ENCODE measurements around the gene LRRC71. TPM values are rescaled to one million over a fixed set of nuclear protein-coding genes. Genes with fewer than 3 reads are reported as not detected.

The LRRC71 gene
- total and polyA plus RNA-seq, 7 experiments from 2014 or later, result not detected

DNA sequence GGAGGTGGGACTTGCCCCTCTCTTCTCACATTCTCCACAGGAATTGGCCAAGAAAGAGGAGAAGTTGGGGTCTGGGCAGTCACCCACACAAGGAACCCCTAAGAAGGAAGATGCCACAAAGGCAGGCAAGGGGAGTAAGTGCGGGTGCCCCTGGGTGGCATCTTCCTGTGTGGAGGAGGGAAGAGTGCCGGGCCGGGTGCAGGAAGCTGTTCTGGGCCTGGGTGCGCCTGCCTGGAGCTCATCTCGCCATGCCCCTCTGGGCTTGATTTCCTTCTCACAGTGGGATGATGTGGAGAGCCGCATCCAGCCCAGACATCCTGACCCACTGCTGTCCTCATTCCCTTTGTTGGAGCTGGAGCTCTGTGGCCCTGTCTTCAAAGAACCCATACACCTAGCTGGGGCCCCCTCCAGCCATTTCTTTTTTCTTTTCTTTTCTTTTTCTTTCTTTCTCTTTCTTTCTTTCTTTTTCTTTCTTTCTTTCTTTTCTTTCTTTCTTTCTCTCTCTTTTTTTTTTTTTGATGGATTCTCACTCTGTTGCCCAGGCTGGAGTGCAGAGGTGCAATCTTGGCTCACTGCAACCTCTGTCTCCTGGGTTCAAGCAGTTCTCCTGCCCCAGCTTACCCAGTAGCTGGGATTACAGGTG, 9.3 kb downstream of the LRRC71 start:
- Histone ChIP-seq H3K4me1 (ENCODE audit: control insufficient read depth in 2 of 2, insufficient read depth in 2 of 2, low read length in 2 of 2) (peaks cover 0 to 4% of the 10 kb centered on the region in 2 donors), H3K9me3 (ENCODE audit: control insufficient read depth in 2 of 3, low read length in 3 of 3) (no peaks in the 10 kb centered on the region), H3K27ac (ENCODE audit: low read depth, low read length) (no peak overlapping the region), H3K4me3 (ENCODE audit: low read length) (no peak overlapping the region), H3K36me3 (ENCODE audit: control insufficient read depth in 2 of 3, insufficient read depth in 3 of 3, low read length in 3 of 3) (peaks cover 0 to 6% (median 0%) of the 10 kb centered on the region in 3 experiments), H3K27me3 (ENCODE audit: control insufficient read depth in 2 of 2, insufficient read depth in 2 of 2, low read length in 2 of 2) (peaks cover 8 to 13% of the 10 kb centered on the region in 2 donors)
- Mint-ChIP-seq H3K4me1 (peaks cover 12 to 28% (median 21%) of the 10 kb centered on the region in 7 donors), H3K4me3 (no peak overlapping the region), H3K36me3 (peaks cover 0 to 3% (median 0%) of the 10 kb centered on the region in 5 donors), H3K27me3 (peaks cover 60 to 74% (median 69%) of the 10 kb centered on the region in 5 donors), H3K27ac (no peak overlapping the region), H3K9me3 (peaks cover 0 to 1% (median 0%) of the 10 kb centered on the region in 11 donors)
- intact Hi-C loops (cut with micrococcal nuclease), result loop anchor here in 1 of 2 donors (5.0 kb wide), 1 partner anchor 202 kb away; the partner anchor contains the start of genes ISG20L2 and METTL25B
- no peak for DNase-seq
- ChIA-PET CTCF (interaction anchor here (1.2 kb wide), 2 partner anchors 27 to 34 kb away, joined by 3 read pairs; no protein-coding TSS in a partner anchor), POLR2A (no interaction called here)
- ATAC-seq, result no peak

- H3K27ac Mint-ChIP-seq, result no peak overlapping the region
- DNase-seq (no peak), ATAC-seq (no peak)
- peaks cover 12 to 27% (median 21%) of the 10 kb centered on the region in 7 donors for H3K4me1 Mint-ChIP-seq
- H3K4me3 Mint-ChIP-seq, result peak overlapping the region in 1 of 10 donors; percentile 37
- H3K27me3 Mint-ChIP-seq, result peaks cover 52 to 66% (median 62%) of the 10 kb centered on the region in 5 donors
- H3K27ac ChIP-seq (ENCODE audit: low read depth, low read length), result no peak overlapping the region
- peaks cover 0 to 4% of the 10 kb centered on the region in 2 donors for H3K4me1 ChIP-seq (ENCODE audit: control insufficient read depth in 2 of 2, insufficient read depth in 2 of 2, low read length in 2 of 2)
- H3K36me3 ChIP-seq (ENCODE audit: control insufficient read depth in 2 of 3, insufficient read depth in 3 of 3, low read length in 3 of 3), result peaks cover 0 to 10% (median 0%) of the 10 kb centered on the region in 3 experiments
- H3K4me3 ChIP-seq (ENCODE audit: low read length), result no peak overlapping the region
- intact Hi-C loops (cut with micrococcal nuclease), result no loop called here
- no peaks in the 10 kb centered on the region for H3K9me3 ChIP-seq (ENCODE audit: control insufficient read depth in 2 of 3, low read length in 3 of 3)
- POLR2A ChIA-PET, result no interaction called here
- peaks cover 5 to 13% of the 10 kb centered on the region in 2 donors for H3K27me3 ChIP-seq (ENCODE audit: control insufficient read depth in 2 of 2, insufficient read depth in 2 of 2, low read length in 2 of 2)
- CTCF ChIA-PET, result no interaction called here
- peaks cover 0 to 1% (median 0%) of the 10 kb centered on the region in 11 donors for H3K9me3 Mint-ChIP-seq
- peaks cover 0 to 3% (median 0%) of the 10 kb centered on the region in 5 donors for H3K36me3 Mint-ChIP-seq
These were observed 10.1 kb downstream of the LRRC71 start for GRCh38 chr1:156930483-156930882.

DNA sequence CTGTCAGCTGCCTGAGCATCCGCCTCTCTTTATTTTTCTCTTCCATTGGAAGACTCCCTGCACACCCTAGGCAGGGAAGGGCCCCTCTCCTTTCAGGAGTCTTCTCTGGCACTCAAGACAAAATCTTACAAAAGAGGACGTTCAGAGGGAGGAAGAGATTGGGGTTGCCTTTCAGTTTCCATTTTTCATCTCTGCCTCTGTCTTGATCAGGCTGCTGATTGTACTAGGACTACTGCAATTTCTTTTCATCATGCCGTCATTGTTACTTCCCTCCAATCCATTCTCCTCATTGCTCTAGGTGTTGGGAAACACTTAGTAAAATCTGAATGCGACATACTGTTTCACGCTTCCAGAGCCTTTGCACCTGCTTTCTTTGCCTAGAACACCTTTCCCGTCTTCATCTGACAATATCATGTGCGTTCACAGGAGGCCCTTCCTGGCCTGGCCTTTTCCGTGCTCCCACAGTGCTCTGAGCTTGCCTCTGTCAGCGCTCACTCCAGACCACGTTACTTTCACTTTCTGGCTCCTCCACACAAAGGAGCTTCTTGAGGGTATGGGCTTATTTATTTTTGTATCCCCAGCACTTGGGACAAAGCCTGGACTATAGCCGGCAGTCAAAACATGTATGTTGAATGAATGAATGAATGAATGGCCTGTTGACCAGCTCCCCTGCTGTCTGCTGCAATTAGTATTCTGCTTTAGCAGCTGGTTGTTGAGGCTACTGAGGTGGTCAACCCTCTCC, 10.9 kb downstream of the LRRC71 start:
- peaks cover 4 to 7% of the 10 kb centered on the region in 2 donors for H3K27me3 ChIP-seq (ENCODE audit: control insufficient read depth in 2 of 2, insufficient read depth in 2 of 2, low read length in 2 of 2)
- peaks cover 0 to 7% (median 0%) of the 10 kb centered on the region in 5 donors for H3K36me3 Mint-ChIP-seq
- intact Hi-C loops (cut with micrococcal nuclease), result no loop called here
- ATAC-seq (no peak), DNase-seq (no peak)
- no peak overlapping the region for H3K4me3 ChIP-seq (ENCODE audit: low read length)
- H3K27me3 Mint-ChIP-seq, result peaks cover 44 to 57% (median 54%) of the 10 kb centered on the region in 5 donors
- peaks cover 12 to 24% (median 20%) of the 10 kb centered on the region in 7 donors for H3K4me1 Mint-ChIP-seq
- peaks cover 0 to 1% (median 0%) of the 10 kb centered on the region in 11 donors for H3K9me3 Mint-ChIP-seq
- no peaks in the 10 kb centered on the region for H3K9me3 ChIP-seq (ENCODE audit: control insufficient read depth in 2 of 3, low read length in 3 of 3)
- H3K27ac ChIP-seq (ENCODE audit: low read depth, low read length), result no peak overlapping the region
- H3K27ac Mint-ChIP-seq, result no peak overlapping the region
- H3K4me1 ChIP-seq (ENCODE audit: control insufficient read depth in 2 of 2, insufficient read depth in 2 of 2, low read length in 2 of 2), result peaks cover 0 to 4% of the 10 kb centered on the region in 2 donors
- peaks cover 0 to 17% (median 0%) of the 10 kb centered on the region in 3 experiments for H3K36me3 ChIP-seq (ENCODE audit: control insufficient read depth in 2 of 3, insufficient read depth in 3 of 3, low read length in 3 of 3)
- CTCF ChIA-PET, result interaction anchor here (0.8 kb wide), 1 partner anchor 34 kb away, joined by 3 read pairs; no protein-coding TSS in a partner anchor
- POLR2A ChIA-PET, result no interaction called here
- H3K4me3 Mint-ChIP-seq, result peak overlapping the region in 3 of 10 donors; percentile 1 to 44 (median 41)

DNA sequence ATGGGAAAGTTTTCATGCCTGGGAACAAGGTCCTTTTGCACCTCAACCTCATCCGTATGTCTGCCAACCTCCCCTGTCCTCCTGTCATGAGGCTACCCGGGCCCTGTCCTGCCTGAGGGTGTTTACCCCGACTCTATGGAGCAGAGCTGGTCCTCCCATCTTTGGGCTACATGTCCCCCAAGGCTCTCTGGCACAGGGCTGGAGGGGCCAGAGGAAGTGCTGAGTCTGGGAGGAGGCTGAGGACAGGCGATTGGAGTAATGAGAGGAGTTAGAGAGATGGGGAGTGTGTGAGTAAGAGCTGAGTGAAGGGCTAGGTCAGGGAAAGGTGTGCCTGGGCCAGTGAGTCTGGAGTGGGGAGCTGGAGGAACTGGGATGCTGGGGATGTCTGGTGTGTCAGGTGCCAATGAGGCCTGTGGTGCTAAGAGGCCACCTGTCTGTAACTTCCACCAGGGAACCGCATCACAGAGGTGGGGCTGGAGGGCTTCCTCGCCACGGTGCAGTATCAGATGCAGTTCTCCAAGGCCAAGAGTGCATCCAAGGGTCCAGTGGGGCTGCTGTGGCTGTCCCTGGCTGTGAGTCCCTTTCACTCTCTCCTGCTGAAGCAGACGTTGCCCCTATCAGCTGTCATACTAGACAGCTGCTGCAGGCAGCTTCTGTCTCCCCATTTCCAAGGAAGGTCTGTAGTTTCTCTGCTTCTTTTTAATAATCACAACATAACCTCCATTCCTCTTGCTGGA, 11.7 kb downstream of the LRRC71 start:
- ChIA-PET POLR2A (no interaction called here), CTCF (interaction anchor here (0.8 kb wide), 1 partner anchor 33 kb away, joined by 3 read pairs; no protein-coding TSS in a partner anchor)
- no peaks in the 10 kb centered on the region for H3K9me3 ChIP-seq (ENCODE audit: control insufficient read depth in 2 of 3, low read length in 3 of 3)
- peaks cover 12 to 21% (median 19%) of the 10 kb centered on the region in 7 donors for H3K4me1 Mint-ChIP-seq
- H3K27me3 Mint-ChIP-seq, result peaks cover 37 to 49% (median 46%) of the 10 kb centered on the region in 5 donors
- no peak overlapping the region for H3K4me3 Mint-ChIP-seq
- H3K9me3 Mint-ChIP-seq, result peaks cover 0 to 1% (median 0%) of the 10 kb centered on the region in 11 donors
- H3K36me3 Mint-ChIP-seq, result peaks cover 0 to 7% (median 0%) of the 10 kb centered on the region in 5 donors
- ATAC-seq, result no peak
- peaks cover 0 to 4% of the 10 kb centered on the region in 2 donors for H3K4me1 ChIP-seq (ENCODE audit: control insufficient read depth in 2 of 2, insufficient read depth in 2 of 2, low read length in 2 of 2)
- H3K36me3 ChIP-seq (ENCODE audit: control insufficient read depth in 2 of 3, insufficient read depth in 3 of 3, low read length in 3 of 3), result peaks cover 0 to 23% (median 0%) of the 10 kb centered on the region in 3 experiments
- H3K4me3 ChIP-seq (ENCODE audit: low read length), result no peak overlapping the region
- intact Hi-C loops (cut with micrococcal nuclease), result no loop called here
- no peak overlapping the region for H3K27ac ChIP-seq (ENCODE audit: low read depth, low read length)
- no peak overlapping the region for H3K27ac Mint-ChIP-seq
- H3K27me3 ChIP-seq (ENCODE audit: control insufficient read depth in 2 of 2, insufficient read depth in 2 of 2, low read length in 2 of 2), result peaks cover 2 to 4% of the 10 kb centered on the region in 2 donors
- no peak for DNase-seq

GRCh38 chr1:156933136-156933535, 12.7 kb downstream of the LRRC71 start:
- peaks cover 9 to 13% (median 12%) of the 10 kb centered on the region in 7 donors for H3K4me1 Mint-ChIP-seq
- no peak for DNase-seq
- ChIA-PET CTCF (interaction anchor here (0.6 to 1.0 kb wide), 3 partner anchors 95 to 119 kb away, joined by 3 to 4 read pairs (median 3); no protein-coding TSS in a partner anchor), POLR2A (no interaction called here)
- peaks cover 0 to 33% (median 0%) of the 10 kb centered on the region in 3 experiments for H3K36me3 ChIP-seq (ENCODE audit: control insufficient read depth in 2 of 3, insufficient read depth in 3 of 3, low read length in 3 of 3)
- no peaks in the 10 kb centered on the region for H3K9me3 ChIP-seq (ENCODE audit: control insufficient read depth in 2 of 3, low read length in 3 of 3)
- intact Hi-C loops (cut with micrococcal nuclease), result no loop called here
- peaks cover 0 to 7% (median under 1%) of the 10 kb centered on the region in 5 donors for H3K36me3 Mint-ChIP-seq
- no peak overlapping the region for H3K27ac ChIP-seq (ENCODE audit: low read depth, low read length)
- H3K4me1 ChIP-seq (ENCODE audit: control insufficient read depth in 2 of 2, insufficient read depth in 2 of 2, low read length in 2 of 2), result no peaks in the 10 kb centered on the region
- H3K27me3 ChIP-seq (ENCODE audit: control insufficient read depth in 2 of 2, insufficient read depth in 2 of 2, low read length in 2 of 2), result peaks cover 0 to 4% of the 10 kb centered on the region in 2 donors
- no peak overlapping the region for H3K4me3 Mint-ChIP-seq
- ATAC-seq, result no peak
- H3K4me3 ChIP-seq (ENCODE audit: low read length), result no peak overlapping the region
- peaks cover 0 to 1% (median 0%) of the 10 kb centered on the region in 11 donors for H3K9me3 Mint-ChIP-seq
- peaks cover 29 to 41% (median 37%) of the 10 kb centered on the region in 5 donors for H3K27me3 Mint-ChIP-seq
- H3K27ac Mint-ChIP-seq, result no peak overlapping the region

DNA sequence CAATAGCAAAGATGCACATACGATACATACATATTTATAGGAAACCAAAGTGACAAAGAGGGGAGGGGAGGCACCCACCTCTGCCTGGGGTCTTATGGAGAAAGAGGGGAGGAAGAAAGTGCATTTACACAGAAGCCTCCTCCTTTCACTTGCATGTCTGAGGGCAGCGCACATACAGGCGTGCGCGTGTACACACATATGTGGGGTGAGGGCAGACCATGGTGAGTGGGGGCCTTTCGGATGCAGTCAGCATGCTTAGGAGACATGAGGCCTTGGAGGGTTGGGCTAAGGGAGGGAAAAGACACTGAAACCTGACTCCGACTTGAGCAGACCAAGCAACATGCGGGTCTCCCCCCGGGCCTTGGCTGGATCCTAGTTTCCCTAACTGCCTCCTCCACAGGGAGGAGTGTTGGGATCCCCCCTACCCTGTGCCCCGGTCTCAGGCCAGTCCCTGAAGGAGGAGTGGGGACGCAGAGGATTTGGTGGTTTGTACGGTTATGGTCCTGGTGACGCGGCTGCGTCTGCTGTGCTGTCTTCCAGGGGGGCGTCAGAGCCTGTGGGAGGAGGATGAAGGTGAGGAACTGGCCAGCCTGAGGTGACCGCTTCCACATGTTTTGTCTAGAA, 15.2 kb downstream of the LRRC71 start:
- no peaks in the 10 kb centered on the region for H3K4me1 ChIP-seq (ENCODE audit: control insufficient read depth in 2 of 2, insufficient read depth in 2 of 2, low read length in 2 of 2)
- Mint-ChIP-seq H3K4me1 (peaks cover 6 to 13% (median 10%) of the 10 kb centered on the region in 7 donors), H3K27me3 (peaks cover 10 to 21% (median 14%) of the 10 kb centered on the region in 5 donors), H3K27ac (no peak overlapping the region), H3K9me3 (peaks cover 0 to 1% (median 0%) of the 10 kb centered on the region in 11 donors), H3K4me3 (no peak overlapping the region), H3K36me3 (peaks cover 0 to 18% (median 8%) of the 10 kb centered on the region in 5 donors)
- no peak overlapping the region for H3K27ac ChIP-seq (ENCODE audit: low read depth, low read length)
- ATAC-seq (no peak), DNase-seq (no peak)
- intact Hi-C loops (cut with micrococcal nuclease), result no loop called here
- H3K36me3 ChIP-seq (ENCODE audit: control insufficient read depth in 2 of 3, insufficient read depth in 3 of 3, low read length in 3 of 3), result peaks cover 0 to 58% (median 4%) of the 10 kb centered on the region in 3 experiments
- H3K27me3 ChIP-seq (ENCODE audit: control insufficient read depth in 2 of 2, insufficient read depth in 2 of 2, low read length in 2 of 2), result no peaks in the 10 kb centered on the region
- CTCF ChIA-PET, result no interaction called here
- H3K4me3 ChIP-seq (ENCODE audit: low read length), result no peak overlapping the region
- POLR2A ChIA-PET, result no interaction called here
- H3K9me3 ChIP-seq (ENCODE audit: control insufficient read depth in 2 of 3, low read length in 3 of 3), result no peaks in the 10 kb centered on the region
